Embryonic facial prominence (tissue), 1 donor: Measurements from ENCODE around the gene APC.

Experiments
- DNase-seq: peaks from one replicate; pipeline ENCODE4 v3.0.0-alpha.2; 2016; ENCODE audit errors: extremely low spot score

The APC gene

DNA sequence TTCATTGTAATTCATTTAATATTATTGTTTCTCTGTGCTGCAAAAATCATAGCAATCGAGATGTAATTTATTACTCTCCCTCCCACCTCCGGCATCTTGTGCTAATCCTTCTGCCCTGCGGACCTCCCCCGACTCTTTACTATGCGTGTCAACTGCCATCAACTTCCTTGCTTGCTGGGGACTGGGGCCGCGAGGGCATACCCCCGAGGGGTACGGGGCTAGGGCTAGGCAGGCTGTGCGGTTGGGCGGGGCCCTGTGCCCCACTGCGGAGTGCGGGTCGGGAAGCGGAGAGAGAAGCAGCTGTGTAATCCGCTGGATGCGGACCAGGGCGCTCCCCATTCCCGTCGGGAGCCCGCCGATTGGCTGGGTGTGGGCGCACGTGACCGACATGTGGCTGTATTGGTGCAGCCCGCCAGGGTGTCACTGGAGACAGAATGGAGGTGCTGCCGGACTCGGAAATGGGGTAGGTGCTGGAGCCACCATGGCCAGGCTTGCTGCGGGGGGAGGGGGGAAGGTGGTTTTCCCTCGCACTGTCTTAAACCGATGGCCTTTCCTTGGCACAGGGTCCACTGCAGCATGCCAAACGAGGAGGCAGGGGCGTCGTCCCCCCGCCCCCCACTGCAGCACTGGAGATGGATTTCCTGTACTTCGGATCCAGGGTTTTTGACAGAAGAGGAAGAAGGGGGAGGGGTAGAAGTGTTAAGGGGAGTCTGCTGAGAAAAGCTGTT is at the start of gene APC:
TSS of gene APC (plus strand) at position 423 of the 728 bp plus-strand sequence. CDS start 17,006 bp downstream, outside the sequence.
- DNase-seq: peak; percentile 66

DNA sequence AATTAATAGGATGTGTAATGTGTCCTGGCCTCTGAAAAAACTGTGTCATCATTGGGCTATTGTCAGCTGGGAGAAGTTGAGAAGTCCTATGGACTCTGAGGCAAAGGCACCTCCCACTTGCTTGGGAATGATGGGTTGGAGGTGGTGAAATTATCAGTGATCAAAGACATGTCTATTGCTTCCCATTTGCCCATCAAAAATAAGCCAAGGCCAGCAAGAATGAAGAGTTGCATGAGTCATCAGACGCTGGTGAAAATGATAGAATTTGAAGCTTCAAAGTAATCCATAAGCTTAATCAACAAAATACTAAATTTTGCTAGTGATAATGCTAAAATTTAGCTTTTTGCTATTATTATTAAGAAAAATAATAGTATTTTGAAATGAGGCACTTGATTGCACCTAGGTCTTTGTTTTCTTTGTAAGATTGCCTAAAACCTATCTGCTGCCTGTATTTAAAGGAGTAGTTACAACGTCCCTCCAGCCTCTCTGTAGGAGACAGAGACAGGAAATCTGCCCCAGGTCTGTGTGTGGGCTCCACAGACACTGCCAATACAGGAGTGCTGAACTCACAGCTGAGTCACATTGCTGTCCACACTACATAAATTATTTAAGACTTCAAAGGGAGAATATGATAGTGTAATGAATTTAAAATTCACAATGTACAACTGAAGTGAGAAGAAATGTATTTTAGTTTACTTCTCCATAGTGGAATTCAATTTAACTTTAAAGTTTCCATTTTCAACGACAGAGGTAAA is 48.4 kb upstream of the APC start:
- DNase-seq: no peak

DNA sequence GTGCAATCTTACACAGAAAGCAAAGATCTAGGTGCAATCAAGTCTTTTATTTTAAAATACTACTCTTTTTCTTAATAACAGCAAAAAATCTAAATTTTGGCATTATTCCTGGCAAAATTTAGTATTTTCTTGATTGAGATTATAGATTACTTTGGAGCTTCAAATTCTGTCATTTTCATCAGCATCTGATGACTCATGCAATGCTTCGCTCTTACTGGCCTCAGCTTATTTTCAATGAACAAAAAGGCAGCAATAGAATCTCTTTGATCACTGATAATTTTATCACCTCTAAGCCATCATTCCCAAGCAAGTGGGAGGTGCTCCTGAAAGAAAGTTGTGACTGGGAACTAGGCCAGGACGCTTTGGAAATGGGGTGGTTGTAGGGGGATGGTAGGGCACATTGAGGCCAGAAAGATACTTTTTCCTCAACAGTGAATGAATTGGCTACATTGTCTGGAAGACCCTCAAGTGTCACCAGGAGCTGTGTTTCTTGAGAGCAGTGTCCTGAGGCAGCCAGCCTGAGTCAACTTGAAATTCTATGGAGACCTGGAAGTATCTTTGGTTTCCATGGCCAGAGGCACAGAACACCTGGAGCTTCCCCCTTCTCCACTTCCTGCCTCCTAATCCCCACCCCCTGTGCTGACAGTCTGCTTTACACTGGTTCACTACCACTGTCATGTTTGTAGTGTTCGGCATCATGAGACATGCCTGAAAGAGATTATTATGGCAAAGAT is 46.9 kb upstream of the APC start:
- no peak for DNase-seq

DNA sequence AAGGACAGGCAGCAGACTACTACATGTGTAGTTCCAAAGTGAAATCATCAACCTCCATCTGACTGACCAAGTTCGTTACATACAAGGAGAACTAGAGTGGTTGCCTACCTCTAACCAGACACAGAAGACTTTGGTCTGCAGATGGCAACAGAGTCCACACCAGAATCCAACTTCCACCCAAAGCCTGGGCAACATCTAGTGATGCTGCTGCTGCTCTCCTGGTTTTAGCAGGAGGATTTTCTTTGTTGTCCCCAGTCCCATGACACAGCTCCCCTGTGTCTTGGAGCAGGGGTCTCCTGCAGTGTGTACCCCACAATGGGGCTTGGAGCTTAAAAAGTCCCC is 46.4 kb upstream of the APC start:
- no peak for DNase-seq

DNA sequence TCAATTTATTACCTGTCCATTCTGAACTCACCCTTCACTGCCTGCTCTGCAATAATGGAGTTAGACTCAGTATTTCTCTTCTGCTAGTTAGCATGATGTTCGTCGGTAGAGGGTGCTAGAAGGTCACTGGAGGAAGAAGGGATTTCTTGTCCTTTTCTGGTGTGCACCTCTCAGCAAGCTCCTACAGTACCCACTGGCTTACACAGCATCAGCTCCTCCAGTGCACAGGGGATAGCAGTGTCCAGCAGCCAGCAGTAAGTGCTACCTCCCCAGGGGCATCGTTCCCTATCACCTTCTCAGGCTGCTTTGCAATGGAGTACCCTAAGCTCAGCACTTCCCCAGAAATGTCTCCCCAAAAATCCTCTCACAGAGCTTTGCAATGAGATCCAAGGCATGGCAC is 45.9 kb upstream of the APC start:
- no peak for DNase-seq

DNA sequence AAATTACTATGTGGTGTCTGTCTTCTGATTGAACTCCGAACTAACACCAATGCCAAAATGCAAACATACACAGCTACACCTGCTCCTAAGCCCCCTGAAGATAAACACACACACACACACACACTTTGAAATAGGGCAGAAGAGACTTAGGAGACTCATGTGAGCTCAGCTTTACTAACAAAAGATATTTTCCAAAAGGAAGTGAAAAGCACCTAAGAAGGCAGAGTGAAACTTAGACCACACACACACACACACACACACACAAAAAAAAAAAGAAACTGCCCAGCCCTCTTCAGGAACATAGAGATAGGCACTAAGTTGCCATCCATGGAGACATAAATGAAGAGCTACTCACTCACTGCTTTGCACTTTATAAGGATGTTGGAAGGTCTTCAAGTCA is 45.2 kb upstream of the APC start:
- no peak for DNase-seq

DNA sequence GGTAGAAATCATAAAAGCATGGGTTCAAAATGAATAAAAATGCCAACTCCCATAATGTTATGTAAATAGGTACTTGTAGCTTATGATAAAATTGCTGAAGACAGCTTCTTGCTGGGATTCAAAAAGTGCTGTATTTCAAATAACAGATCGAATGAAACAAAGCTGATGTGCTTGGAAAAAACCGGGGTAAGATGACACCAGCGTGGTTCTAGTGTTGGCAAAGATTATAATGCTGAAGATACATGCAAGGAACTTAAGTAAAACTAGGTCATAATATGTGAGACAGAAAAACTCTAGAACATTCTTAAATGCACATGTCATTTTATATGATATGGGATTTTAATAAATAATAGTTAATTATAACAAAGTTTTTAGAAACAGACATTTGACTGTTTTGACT is 44.4 kb upstream of the APC start:
- no peak for DNase-seq

DNA sequence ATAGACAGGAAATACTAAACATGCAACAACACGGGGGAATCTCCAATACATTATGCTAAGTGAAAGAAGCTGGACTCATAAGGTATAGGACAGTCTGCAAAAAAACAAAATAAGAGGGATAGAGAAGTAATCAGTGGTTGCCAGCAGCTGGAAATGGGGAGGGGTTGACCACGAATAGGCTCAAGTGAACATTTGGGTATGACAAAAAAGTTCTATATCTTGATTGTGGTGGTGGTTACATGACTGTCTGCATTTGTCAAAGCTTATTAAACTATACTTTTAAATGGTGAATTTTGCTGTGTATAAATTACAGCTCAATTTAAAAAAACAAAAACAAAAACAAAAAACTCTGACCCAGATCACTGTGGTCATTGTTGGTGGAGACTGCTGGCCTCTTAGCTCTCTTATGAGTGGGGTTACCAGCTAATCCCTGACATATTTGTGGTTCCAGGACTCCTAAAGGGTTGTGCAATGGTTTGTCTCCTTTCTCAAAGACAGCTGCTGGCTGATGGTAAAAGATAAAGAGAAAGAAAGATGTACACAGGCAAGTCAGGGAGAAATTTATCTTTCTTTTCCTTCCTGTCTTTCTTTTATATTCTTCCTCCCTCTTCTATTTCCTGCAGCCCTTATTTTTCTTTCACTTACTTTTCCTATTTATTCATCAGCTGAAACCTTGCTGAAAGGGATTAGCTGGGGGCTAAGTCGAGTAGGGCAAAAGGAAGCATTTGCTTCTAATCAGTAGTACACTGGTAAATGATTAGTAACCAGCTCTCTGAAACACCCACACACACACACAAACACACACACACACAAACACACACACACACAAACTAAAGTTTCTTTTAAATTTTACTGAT is 42.6 kb upstream of the APC start:
- DNase-seq: no peak

DNA sequence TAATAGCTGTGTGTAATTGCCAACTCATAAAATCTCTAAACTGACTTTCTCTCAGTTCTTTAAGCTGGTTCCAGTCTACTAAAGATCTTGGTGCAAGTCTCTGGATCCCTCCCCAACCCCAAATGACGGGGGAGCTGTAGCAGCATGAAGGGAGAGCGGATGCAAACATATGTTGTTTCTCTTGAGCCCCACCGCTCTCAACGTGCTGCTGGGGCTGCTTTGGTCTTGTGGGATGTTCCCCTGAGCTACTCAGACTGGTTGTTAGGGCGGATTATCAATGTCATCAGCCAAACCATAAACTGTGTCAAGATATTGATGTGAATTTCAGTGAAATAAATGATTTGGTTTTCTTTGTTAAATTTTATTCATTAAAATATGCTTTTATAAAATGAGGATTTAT is 40.9 kb upstream of the APC start:
- no peak for DNase-seq

DNA sequence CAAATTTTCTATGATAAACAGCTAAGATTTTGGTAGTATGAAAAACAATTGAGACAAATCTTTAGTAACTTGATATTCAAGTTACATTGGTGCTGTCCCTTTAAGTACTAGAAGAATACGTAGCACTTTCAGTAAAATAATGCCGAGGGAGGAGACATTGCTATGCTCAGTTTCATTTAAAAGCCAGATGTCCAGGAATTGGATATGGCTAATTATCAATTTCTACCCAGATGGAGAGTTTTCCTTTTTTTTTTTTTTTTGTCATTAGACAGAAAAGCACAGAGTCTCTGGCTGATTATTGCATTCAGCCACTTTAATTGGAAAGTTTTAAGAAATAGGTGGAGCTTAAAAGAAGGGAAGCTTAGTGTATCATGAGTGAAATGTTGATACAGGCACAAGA is 40.4 kb upstream of the APC start:
- DNase-seq: no peak

DNA sequence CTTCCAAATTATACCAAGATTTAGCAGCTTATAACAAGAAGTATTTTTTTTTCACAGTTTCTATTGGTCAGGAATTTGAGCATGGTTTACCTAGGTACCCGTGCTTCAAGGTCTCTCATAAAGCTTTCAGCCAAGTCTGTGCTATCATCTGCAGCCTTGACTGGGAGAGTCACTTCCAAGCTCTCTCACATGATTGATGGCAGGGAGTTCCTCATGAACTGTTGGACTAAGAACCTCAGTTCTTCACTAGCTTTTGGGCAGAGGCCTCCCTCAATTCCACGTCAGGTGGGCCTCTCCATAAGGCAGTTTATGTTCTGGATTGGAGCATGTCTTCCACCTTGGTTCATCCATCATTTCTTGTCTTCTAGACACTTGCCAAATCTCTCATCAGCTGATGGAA is 39.9 kb upstream of the APC start:
- DNase-seq: no peak

DNA sequence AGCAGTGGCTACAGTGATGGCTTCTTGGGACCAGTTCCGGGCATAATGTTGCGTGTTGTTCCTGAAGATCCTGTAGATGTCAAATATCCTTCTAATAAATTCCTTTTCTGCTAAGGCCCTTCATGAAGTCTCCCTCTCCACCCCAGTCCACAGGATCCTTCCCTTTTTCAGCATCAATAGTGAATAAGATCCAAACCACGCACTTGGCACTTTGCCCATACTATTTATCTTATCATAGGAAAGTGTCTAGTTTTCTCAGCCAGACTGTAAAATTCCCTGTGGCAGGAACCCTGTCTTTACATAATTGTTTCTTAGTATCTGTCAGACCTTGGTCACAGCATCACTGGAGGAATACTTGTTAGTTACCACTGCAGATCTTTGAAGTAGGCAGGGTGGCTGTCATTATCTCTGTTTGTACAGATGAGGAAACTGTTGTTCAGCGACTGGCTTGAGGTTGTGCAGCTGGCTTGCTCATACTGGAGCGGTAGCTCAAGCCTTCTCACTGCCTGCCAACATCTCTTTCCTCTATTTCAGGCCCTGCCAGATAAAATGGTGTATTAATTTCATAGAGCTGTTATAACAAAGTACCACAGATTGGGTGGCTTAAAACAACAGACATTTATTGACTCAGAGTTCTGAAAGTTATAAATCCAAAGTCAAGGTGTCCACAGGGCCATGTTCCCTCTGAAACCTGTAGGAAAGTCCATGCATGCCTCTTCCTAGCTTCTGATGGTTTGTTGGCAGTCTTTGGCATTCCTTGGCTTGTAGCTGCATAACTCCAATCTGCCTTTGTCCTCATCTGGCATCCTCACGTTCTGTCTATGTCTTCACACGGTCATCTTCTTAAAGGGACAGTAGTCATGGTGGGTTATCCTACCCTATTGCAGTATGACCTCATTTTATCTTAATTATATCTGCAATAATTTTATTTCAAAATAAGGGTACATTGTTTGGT is 33.5 kb upstream of the APC start:
- no peak for DNase-seq

DNA sequence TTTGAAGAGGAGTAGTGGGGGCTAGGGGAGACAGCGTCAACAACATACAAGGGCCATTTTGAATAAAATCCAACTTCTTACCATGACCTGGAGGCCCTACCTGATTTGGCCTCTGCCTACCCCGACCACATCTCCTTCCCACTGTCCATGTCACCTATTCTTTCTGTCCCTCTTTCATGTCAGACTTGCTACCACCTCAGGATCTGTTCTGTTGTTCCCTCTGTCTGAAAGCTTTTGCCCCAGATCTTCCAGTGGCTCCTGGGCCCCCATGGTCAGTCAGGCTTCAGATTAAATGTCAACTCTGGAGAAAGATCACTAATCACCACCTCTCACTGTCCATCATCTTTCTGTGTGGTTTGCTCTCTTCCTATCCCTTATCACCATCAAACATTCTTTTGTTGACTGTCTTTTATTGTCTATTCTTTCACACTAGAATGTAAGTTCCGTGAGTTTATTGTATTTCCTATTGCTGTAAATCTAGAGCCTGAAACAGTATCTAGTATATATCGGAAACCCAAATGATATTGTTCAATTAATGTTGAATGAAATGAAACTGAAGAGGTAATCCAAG is 31.2 kb upstream of the APC start:
- DNase-seq: no peak

DNA sequence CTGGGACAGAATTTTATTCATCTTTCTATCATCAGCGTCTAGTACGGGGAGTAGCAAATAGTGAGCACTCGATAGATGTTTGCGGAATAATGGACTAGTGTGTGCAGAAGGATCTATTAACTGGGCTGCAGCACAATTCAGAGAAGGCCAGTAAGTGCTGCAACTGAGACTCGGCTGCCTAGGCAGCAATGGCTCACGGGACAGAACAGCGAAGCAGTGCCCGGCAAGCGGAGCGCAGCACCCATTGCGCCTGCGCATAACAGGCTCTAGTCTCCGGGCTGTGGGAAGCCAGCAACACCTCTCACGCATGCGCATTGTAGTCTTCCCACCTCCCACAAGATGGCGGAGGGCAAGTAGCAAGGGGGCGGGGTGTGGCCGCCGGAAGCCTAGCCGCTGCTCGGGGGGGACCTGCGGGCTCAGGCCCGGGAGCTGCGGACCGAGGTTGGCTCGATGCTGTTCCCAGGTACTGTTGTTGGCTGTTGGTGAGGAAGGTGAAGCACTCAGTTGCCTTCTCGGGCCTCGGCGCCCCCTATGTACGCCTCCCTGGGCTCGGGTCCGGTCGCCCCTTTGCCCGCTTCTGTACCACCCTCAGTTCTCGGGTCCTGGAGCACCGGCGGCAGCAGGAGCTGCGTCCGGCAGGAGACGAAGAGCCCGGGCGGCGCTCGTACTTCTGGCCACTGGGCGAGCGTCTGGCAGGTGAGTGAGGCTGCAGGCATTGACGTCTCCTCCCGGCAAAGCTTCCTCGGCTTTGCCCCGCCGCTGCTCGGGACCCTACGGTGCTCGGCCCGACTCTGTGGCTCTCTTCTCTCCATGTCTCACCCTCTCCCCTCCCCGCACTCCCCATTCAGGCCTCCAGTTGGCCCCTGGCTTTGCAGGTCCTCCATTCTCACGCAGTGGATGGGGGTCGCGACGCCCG is 30.2 kb upstream of the APC start:
- peak; percentile 97 for DNase-seq

DNA sequence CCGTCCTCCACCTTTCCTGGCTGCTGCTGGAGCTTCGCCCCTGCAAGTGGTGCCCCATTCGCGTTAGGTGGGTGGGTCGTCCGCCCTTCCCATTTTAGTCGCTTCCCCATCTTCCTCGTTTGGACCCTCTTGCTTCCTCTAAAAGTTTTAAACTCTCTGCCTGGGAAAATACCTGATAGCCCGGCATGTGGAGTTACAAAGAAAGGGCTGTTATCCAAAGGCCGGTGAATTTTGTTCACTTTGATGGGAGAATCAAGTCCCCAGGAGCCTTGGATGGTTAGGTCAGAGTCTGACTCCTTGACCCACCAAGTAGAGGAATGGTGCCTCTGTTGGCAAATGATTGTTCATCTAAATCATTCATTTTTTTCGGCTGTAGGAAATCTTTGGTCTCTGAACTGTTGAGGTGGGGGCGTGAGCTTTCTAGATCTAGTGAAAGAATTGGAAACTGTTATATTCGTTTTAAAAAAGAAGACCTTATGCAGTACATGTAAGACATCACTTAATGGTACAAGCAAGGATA is 29.5 kb upstream of the APC start:
- no peak for DNase-seq

DNA sequence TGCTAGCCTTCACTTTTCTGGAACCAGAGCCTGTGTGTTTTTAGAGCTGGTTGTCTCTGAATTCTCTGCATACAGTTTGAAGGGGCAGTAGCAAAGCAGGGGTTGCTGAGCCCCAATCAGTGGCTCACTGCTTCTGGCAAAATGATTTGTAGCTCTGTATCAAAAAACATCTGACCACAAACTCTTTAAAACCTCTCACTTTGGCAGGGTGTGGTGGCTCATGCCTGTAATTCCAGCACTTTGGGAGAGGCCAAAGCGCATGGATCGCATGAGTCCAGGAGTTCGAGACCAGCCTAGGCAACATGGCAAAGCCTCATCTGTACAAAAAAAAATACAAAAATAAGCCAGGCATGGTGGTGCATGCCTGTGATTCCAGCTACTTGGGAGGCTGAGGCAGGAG is 28.3 kb upstream of the APC start:
- DNase-seq: no peak

DNA sequence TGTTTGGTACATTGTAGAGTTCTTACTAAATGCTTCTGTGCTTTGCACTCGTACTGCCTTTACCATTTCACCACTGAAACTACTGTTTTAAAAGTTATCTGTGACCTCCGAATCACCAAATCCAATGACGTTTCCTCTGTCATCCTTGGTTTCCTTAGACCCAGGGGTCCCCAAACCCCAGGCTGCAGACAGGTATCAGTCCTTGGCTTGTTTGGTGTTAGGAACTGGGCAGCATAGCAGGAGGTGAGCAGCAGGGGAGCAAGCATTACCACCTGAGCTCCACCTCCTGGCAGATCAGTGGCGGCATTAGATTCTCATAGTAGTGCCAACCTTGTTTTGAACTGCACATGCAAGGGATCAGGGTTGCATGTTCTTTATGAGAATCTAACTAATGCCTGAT is 26.8 kb upstream of the APC start:
- DNase-seq: no peak

DNA sequence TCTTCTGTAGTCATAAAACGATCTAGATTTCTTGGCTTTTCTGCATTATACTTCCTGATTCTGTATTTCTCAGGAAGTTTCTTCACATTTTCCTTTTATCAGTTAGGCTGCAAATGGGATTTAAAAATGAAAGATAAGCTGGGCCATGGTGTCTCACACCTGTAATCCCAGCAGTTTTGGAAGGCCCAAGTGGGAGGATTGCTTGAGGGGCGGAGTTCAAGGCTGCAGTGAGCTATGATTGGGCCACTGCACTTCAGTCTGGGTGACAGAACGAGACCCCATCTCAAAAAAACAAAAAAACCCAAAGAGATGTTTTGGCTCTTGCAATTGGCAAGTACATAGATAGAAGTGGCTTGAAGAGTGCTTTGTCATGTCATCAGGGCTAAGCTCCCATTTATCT is 26.2 kb upstream of the APC start:
- no peak for DNase-seq

DNA sequence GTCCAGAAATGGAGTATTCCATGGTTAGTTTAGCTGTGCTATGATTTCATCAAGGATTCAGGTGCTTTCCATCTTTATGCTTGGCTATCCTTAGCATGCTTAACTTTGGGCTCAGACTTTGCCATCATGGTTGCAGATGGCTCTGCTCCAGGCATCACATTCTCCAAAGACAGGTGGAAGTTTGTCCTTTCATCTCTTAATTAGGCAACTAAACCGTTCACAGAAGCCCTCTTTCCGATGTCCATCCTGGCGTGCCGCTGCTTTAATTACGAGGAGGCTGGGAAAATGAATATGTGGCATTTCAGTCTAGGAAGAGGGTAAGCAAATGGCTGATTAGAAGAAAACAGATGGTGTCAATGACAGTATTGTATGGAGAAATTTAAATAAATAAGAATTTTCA is 24.5 kb upstream of the APC start:
- DNase-seq: no peak
